HG02870 (cell line): ENCODE results near the gene TNFRSF6B.

Experiments
- ATAC-seq: cut with Tn5 transposase; IDR thresholded peaks from one replicate; pipeline ENCODE4 v1.9.1; 2021; ENCODE audit warnings: mild to moderate bottlenecking, moderate library complexity; ENCODE audit not compliant: unreplicated experiment

Gene TNFRSF6B

GRCh38 chr20:63735859-63736718, 39.6 kb downstream of the TNFRSF6B start, which contains the start of gene LIME1:
LIME1 (plus strand) TSS chr20:63736664; CDS start chr20:63737550, 886 bp downstream.
- no peak for ATAC-seq

GRCh38 chr20:63736893-63737694, 40.6 kb downstream of the TNFRSF6B start:
- no peak for ATAC-seq

GRCh38 chr20:63737695-63737944, 41.2 kb downstream of the TNFRSF6B start:
- ATAC-seq = no peak

- no peak for ATAC-seq
These were observed 41.7 kb downstream of the TNFRSF6B start for GRCh38 chr20:63737945-63738686.

GRCh38 chr20:63738687-63739129, 42.3 kb downstream of the TNFRSF6B start:
- ATAC-seq = no peak

GRCh38 chr20:63739130-63740069, 42.9 kb downstream of the TNFRSF6B start, which contains the start of gene SLC2A4RG:
SLC2A4RG (plus strand) TSS chr20:63739776; CDS start chr20:63739913, 137 bp downstream.
- ATAC-seq = peak; percentile 40

- ATAC-seq = peak; percentile 11
These were observed 43.7 kb downstream of the TNFRSF6B start for GRCh38 chr20:63740070-63740626.

GRCh38 chr20:63740627-63741353, 44.3 kb downstream of the TNFRSF6B start:
- no peak for ATAC-seq

GRCh38 chr20:63741354-63741675, 44.9 kb downstream of the TNFRSF6B start:
- ATAC-seq = no peak

- no peak for ATAC-seq
These were observed 45.4 kb downstream of the TNFRSF6B start for GRCh38 chr20:63741676-63742380.

GRCh38 chr20:63742381-63743024, 46.1 kb downstream of the TNFRSF6B start:
- no peak for ATAC-seq

- no peak for ATAC-seq
These were observed 46.9 kb downstream of the TNFRSF6B start for GRCh38 chr20:63743210-63743970.

GRCh38 chr20:63744158-63744557, 47.7 kb downstream of the TNFRSF6B start:
- no peak for ATAC-seq

GRCh38 chr20:63744574-63745423, 48.3 kb downstream of the TNFRSF6B start:
- no peak for ATAC-seq

- no peak for ATAC-seq
These were observed 49.0 kb downstream of the TNFRSF6B start for GRCh38 chr20:63745424-63745805.

GRCh38 chr20:63745961-63746731, 49.7 kb downstream of the TNFRSF6B start:
- no peak for ATAC-seq
